KBM-7 (cell line): ENCODE measurements around the gene SAFB.

Experiments
- DNase-seq: peaks from one replicate; pipeline ENCODE4 v3.0.0-alpha.2; 2015
- in situ Hi-C: fragments of 300-500 bp; cut with MboI; formaldehyde crosslinking; loops from 2 replicates; pipeline ENCODE4 v1.14.3; 2020; ENCODE audit warnings: low sequenced_read_pairs, low pct_unique_long_range_greater_than_20kb, mixed read lengths

SAFB gene

DNA sequence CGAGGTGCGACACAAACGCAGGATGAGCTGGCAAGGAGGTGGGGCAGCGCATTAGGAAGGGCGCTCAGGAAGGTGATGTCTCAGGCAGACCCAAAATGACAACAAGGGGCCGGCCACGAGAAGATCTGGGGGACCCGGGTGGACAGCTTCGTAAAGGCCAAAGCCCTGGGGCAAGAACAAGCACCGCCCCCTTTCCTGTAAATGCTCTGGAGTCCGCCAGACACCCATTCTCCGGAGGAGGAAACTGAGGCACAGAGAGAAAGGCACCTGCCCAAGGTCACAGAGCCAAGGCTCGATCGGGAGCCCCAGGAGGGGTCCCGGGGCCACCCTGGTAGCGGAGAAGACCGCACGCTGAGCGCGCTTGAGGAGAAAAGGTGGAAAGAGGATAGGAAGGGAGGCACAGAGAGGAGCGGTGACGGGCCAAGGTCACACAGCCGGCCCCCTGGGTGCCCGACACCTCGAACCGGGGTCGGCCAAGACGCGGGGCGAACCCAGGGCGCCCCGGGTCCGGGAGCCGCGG, 878 bp upstream of the SAFB start:
- in situ Hi-C loops: no loop called here
- DNase-seq: no peak

DNA sequence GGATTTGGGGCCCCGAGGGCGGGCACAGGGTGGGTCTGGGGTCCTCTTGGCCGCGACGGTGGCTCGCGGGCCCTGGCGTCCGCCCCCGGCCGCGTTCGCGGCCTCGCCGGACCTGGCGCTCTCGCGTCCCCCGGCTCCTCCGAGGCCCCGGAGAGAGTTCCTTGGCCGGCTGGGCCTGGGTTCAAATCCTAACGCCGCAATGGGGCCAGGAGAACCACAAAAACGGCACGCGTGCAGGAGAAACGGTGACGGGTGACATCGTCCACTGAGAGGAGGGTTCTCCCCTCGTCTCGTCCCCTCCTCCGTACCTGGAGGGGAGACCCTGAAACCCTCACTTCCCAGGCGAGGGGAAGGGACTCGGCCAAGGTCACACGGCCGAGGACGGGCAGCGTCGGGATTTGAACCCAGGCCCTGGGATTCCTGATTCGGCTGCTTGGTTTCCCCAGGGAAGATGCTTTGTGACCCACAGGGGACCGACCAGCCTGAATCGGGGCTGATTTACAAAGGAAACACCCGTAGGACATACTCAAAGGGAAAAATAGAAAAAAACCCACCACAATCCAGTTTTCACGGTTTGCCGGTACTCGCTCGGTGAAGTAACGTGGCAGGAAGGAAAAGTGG, 624 bp downstream of the SAFB start:
- DNase-seq: no peak

DNA sequence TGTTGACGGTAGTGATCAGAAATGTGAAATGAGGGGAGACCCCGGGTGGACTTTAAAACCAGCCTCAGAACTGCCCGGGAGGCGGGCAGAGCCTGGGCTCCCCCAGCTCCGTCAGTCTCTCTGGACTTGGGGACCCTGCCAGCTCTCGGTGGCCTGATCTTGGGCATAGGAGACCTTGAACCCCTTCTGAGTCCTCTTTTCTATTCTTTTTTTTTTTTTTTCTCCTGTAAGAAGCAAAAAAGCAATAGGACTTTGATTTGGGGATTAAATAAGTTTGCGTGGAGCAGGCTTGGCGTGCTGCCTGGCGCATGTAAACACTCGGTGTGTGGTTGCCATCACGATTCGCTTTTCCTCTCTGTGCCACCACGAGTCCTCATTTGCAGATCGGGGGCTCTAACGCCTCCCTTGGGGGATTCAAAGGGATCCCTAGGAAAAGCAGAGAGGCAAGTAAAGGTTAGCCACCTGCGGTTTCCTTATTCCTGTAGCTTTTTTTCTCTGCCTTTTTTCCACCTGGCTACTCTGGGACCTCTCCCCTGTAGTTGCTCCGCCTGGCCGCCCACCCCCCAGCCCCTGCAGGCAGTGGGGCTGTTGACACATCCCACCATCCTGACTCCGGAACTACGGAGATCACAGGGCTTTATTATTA, 1.3 kb downstream of the SAFB start:
- in situ Hi-C loops: no loop called here
- peak; percentile 26 for DNase-seq

More for the DNA sequence above, 624 bp downstream of the SAFB start:
- in situ Hi-C loops: no loop called here

DNA sequence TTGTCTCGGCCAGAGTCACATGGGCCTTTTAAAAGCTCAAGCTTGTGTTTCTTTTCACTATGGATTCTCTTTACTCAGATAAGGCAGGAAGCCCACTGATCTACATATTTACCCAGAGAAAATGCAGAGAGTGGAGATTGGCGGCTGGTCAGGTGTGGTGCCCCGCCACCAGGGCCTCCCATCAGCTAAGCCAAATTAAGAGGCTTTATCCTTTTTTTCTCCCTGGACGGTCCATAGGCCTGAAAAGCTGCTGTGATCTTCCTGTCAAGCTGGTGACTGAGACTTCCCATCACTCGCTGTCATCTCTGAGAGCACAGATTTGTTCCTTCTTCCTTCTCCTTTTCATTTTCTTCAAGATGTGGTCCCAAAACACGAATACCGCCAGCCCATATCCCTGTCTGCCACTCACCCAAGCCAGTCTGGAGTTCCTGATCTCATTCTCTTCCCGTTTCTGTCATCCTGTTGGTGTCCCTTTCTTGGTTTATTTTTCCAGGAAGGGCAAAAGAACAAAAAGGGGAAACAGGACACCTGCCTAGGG, 1.9 kb downstream of the SAFB start:
- in situ Hi-C loops: no loop called here
- DNase-seq: peak; percentile 27

DNA sequence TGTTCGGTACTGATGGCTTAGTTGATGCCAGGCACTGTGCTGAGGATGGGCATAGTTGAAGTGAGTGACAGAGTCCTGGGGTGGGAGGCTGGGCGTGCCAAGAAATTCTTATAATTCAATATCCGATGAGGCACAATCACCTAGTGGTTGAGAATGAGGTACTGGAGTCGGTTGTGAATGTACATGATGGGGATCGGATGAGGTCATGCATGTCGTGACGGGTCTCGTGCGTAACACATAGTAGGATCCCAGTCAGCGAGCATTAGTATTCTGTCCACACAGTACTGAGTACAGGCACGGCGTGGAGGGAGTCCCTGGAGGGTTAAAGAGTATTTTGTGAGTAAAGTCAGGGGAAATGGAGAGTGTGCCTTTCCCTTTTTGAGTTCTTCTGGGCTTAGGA, 2.8 kb downstream of the SAFB start:
- DNase-seq: no peak
- in situ Hi-C loops: no loop called here

DNA sequence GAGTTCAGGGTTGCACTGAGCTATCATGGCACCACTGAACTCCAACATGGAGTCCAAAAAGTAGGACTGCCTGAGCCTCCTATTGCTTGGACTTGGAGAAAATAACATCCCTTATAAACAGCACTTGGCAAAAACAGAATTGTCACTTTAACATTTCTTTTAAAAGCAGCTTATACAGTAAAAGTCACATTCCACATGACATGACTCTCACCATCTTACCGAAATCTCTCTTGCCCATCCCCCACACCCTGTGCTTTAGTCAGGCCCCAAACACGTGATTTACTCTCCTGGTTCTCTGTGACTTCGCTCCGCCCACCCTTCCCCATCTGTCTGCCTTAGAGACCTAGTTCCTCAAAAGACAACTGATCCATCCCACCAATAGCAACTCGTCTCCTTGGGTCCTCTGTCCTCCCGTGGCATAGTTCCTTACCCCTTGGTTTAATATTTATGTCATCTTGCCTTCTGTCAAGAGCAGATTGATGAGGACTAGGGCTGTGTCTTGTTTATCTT, 4.6 kb downstream of the SAFB start:
- peak; percentile 94 for DNase-seq
- in situ Hi-C loops: no loop called here

- DNase-seq: no peak
- in situ Hi-C loops: no loop called here
Observed at GRCh38 chr19:5628461-5628860, 5.6 kb downstream of the SAFB start.

GRCh38 chr19:5628919-5629481, 6.1 kb downstream of the SAFB start:
- in situ Hi-C loops: no loop called here

DNA sequence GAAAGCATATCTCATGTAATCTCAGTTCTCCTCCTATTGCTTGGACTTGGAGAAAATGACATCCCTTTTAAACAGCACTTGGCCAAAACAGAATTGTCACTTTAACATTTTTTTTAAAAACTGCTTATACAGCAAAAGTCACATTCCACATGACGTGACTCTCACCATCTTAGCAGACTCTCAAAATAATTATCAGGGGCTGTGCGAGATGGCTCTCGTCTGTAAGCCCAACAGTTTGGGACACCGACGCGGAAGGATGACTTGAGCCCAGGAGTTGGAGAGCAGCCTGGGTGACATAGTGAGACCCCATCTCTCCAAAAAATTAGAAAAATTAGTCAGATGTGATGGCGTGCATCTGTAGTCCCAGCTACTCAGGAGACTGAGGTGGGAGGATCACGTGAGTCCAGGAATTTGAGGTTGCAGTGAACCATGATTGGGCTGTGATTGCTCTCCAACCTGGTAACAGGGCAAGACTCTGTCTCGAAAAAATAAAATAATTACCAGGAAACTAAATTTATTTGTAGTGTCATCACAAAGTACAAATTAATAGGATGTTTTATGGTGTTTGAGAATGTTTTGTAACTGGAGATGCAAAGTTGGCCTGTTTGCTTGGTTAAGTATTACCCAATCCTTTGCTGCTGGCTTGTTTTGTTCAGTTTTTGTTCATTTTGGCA, 8.8 kb downstream of the SAFB start:
- in situ Hi-C loops: no loop called here
- DNase-seq: no peak

More at GRCh38 chr19:5628919-5629481, 6.1 kb downstream of the SAFB start:
- DNase-seq: peak; percentile 84

GRCh38 chr19:5632241-5632612, 9.3 kb downstream of the SAFB start:
- in situ Hi-C loops: no loop called here
- DNase-seq: no peak

DNA sequence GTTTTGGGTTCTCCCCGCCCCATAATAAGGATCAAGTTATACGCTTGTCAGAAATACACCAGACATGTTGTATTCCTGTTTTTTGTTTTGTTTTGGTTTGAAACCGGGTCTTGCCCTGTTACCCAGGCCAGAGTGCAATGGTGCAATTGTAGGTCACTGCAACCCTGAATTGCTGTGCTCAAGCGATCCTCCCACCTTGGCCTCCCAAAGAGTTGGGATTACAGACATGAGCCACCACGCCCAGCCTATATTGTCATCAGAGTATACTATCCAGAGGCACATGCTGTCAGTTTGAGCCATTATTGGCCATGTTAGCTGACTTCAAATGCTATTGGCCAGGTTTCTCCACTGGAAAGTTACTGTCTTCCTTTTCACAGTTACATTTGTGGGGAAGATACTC, 9.8 kb downstream of the SAFB start:
- DNase-seq: no peak
- in situ Hi-C loops: no loop called here

DNA sequence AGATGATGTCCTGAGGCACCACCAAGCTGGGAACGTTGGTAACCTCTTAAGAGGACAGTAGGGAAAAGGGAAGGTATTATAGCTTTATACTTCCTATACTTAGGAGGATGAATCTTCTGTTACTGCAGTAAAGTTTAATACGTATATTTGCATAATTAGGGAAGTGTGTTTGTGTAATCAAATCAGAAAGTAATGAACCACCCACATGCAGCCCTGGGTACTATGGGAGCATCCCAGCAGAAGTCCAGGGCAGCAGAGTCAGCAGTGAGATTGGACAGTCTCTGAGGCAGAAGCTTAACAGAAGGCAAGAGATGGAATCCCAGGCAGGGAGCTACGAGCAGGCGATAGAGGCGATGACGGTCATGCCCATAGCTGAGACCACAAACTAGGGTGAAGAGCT, 12.5 kb downstream of the SAFB start:
- in situ Hi-C loops: no loop called here
- no peak for DNase-seq

DNA sequence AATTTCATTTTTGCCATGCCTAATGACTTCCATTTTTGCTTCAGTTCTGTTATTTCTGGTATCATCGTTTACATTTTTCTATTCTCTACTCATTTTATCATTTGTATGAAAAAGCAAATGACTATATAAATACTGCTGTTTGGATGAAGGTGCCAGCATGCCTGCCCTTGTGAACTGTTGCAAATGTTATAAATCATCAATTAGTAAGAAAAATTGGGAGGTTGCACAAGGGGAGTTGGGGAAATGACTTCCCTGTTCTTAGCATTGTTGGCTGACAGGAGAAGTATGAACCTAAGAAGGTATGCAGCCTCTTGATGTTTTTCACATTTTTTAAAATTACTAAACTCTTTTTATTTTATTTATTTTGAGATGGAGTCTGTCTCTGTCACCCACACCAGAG, 15.1 kb downstream of the SAFB start:
- in situ Hi-C loops: no loop called here
- no peak for DNase-seq

GRCh38 chr19:5641171-5641570, 18.3 kb downstream of the SAFB start:
- in situ Hi-C loops: no loop called here
- DNase-seq: no peak

GRCh38 chr19:5642204-5642603, 19.3 kb downstream of the SAFB start:
- in situ Hi-C loops: no loop called here
- DNase-seq: no peak

GRCh38 chr19:5643060-5643459, 20.2 kb downstream of the SAFB start:
- in situ Hi-C loops: no loop called here
- DNase-seq: no peak

GRCh38 chr19:5644037-5644436, 21.2 kb downstream of the SAFB start:
- in situ Hi-C loops: no loop called here
- DNase-seq: no peak

DNA sequence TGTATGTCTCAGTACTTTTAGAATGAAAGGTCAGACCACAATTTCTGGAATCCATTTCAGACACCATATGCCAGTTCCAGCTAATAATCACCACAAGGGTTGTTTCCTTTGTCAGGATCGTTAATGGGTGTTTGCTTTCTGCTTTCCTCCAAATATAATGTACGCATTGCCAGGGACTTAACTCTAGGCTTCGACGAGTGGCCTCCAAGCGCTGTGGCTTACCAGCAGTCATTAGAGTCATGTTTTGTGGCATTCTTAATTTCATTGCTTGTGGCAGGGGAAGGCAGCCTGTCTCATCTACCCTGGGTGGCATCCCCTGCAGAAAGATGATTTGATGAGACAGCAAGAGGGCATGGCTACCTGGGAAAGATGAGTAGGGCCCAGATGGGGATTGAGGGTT, 22.5 kb downstream of the SAFB start:
- DNase-seq: no peak
- in situ Hi-C loops: no loop called here

- DNase-seq: no peak
- in situ Hi-C loops: no loop called here
Observed at GRCh38 chr19:5646703-5647102, 23.8 kb downstream of the SAFB start.

DNA sequence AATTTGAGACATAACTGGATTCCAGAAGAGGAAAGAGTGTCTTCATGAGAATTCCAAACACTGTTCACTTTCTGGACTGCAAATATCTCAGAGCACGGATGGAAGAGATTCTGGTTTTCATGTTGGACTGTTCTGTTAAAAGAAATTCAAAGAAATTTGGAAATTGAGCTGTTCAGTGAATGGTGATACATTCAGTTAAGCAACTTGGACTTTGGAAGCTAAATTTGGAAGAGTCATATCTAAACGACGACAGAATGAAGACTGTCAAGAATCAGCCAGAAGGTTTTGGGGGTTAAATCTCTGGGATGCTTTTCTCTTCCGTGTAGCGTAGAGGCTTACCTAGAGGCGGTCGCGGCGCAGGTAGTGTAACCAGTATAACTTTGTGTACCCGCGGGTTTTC, 25.6 kb downstream of the SAFB start:
- in situ Hi-C loops: no loop called here
- DNase-seq: no peak
